Right renal pelvis (tissue), 4 donors: Measurements from ENCODE around the gene DOLPP1. TPM values are rescaled to one million over a fixed set of nuclear protein-coding genes. Genes with fewer than 3 reads are reported as not detected.
"Not testable (repeated sequence)": the region's sequence is repeated elsewhere in the genome, so short reads cannot be mapped to it uniquely, and the experiment has no call there.

ENCODE experiments used
- DNase-seq, 4 donors: peaks; one replicate each; pipeline ENCODE4 v3.0.0-alpha.2; 2013; ENCODE audit warnings: low read depth in 4 of 4, low spot score in 3 of 4, missing footprints in 1 of 4
- polyA plus RNA-seq, 4 donors: library from polyadenylated mRNA; unstranded; fragments of 120-200 nt; gene quantifications; one replicate each; pipeline ENCODE4 v1.2.1, GENCODE V29; 2013; ENCODE audit not compliant: insufficient read length in 4 of 4

DOLPP1 gene
- polyA plus RNA-seq, 4 donors, result 19.8 to 24.1 (median 21.6) TPM

DNA sequence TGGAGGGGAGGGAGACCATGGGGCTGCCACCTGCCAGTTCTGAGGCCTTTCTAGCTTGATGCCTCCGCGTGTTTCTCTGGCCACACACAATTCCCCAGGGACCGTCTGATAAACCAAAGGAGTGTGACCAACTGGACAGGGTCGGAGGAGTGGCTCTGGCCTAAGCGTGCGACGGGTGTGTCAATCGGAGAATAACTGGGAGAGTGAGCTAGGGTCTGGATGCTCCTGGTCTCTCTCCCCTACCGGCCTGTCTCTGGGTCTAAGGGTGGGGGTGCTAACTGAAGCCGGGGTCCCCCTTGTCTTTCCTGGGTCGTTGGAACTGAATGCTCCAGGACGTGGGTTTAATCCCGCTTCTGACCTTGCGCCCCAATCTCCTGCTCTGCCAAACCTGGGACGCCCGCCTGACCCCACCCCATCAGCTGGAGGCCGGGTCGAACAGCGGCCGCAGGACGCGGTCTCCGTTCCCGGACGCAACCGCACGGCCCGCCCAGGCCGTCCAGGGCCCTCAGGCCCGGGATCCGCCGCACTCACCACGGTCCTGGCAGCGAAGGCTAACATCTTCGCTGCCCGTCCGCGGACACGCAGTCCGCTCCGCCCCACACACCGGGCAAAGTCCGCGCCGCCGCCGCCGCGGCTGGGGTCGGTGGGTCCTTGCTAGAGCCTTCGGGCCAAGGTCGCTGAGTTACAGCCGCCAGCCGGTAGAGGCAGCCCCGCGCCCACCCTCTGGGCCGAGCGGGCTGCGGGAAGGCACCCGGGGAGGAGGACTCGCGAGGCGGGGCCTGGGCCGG is 29.2 kb downstream of the DOLPP1 start:
- DNase-seq, result peak in 2 of 4 donors; percentile 15 to 41

DNA sequence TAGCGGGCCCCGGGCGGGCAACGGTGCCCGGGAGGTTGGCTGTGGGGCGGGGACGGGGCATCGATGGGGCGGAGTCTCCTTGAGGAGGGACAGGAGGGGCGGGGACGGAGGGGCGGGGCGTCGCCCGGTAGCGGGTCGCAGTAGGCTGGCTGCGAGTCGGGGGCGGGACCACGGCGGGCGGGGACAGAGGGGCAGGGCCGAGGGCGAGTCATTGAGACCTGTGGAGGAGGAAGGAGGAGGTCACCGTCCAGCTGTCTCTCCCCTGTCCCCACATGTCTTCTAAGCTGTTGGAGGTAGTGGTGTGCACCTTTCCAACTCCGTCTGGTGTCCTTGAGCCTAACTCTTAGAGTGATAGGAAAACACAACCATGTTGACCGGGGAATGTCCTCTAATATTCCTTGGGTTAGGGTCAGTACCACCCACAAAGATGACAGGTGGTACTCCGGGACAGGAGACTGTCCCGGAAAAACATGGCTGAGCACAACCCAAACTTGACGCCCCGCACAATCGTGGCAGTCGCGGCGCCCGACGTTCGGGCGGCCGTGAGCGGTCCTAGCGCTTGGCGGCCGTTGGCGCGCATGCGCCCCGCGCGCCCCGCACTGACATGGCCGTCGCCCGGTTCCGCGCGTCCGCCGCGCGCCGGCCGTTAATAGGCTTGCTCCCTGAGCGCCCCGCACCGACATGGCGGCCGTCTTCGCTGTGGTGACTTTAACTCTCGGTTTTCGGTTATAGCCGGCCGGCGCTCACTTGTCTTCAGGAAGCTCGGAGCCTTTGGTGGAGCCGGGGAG is 30.0 kb downstream of the DOLPP1 start, which contains the start of the genes CRAT and PTPA:
CRAT (minus strand) TSS at position 54 of the 788 bp plus-strand sequence. CDS start 284 bp downstream, outside the sequence.
PTPA (plus strand) TSS at position 676 of the 788 bp plus-strand sequence. CDS start 186 bp downstream, outside the sequence.
- DNase-seq, result peak; percentile 84 to 88 (median 86)

GRCh38 chr9:129111528-129112151 is 30.7 kb downstream of the DOLPP1 start:
- peak in 1 of 4 donors; percentile 27 for DNase-seq

GRCh38 chr9:129112526-129112925 is 31.6 kb downstream of the DOLPP1 start:
- DNase-seq, result not testable (repeated sequence)

DNA sequence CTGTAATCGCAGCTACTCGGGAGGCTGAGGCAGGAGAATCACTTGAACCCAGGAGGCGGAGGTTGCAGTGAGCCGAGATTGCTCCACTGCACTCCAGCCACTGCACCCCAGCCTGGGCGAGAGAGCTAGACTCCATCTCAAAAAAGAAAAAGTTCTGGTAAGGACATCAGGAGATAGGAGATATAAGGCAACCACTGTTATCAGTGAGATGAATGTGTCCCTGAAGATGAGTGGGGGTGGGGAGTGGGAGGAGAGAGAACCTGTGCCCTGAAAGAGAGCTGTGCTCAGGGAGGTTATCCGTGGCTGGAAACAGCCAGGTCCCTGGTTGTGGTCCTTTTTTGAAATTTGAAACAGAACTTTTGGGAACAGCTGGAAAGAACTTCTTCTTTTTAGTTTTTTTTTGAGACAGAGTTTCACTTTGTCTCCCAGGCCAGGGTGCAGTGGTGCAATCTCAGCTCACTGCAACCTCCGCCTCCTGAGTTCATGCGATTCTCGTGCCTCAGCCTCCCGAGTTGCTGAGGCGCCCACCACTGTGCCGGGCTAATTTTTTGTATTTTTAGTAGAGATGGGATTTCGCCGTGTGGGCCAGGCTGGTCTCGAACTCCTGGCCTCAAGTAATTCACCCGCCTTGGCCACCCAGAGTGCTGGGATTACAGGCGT is 32.9 kb downstream of the DOLPP1 start:
- no peak for DNase-seq

GRCh38 chr9:129118799-129119198 is 37.9 kb downstream of the DOLPP1 start:
- no peak for DNase-seq

DNA sequence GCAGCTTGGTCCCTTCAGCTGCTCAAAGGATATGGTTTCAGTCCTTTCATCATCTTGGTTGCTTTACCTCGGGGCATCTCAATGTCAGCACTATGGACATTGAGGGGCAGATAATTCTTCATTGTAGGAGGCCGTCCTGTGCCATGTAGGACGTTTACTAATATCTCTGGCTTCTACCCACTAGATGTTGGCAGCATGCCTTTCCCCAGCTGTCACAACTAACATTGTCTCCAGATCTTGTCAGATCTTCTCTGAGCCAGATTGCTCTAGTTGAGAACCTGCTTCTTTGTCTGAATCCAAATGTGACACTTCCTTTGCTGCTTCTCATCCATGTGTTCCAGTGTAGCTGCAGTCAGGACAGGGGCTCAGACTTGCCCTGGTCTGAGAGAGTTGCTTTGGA is 40.6 kb downstream of the DOLPP1 start:
- DNase-seq, result no peak

DNA sequence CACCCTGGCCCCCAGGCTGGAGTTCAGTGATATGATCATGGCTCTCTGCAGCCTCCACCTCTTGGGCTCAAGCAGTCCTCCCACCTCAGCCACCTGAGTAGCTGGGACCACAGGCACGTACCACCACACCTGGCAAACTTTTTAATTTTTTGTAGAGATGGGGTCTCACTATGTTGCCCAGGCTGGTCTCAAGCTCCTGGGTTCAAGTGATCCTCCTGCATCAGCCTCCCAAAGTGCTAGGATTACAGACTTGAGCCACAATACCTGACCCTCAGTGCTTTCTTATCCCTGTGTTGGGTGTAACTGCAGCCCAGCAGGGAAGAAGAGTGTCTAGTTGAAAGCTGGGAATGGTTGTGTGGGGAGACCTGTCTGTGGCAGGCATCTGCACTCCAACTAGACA is 41.2 kb downstream of the DOLPP1 start:
- DNase-seq, result no peak

DNA sequence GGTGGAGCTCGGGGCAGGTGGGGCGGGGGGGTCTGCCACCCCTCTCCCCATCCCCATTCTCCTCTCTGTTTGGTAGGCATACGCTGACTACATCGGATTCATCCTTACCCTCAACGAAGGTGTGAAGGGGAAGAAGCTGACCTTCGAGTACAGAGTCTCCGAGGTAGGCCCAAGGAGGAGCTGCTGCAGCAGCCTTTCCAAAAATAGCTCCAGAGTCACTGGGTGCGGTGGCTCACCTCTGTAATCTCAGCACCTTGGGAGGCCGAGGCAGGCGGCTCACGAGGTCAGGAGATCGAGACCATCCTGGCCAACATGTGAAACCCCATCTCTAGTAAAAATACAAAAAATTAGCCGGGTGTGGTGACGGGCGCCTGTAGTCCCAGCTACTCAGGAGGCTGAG is 42.1 kb downstream of the DOLPP1 start:
- not testable (repeated sequence) for DNase-seq

DNA sequence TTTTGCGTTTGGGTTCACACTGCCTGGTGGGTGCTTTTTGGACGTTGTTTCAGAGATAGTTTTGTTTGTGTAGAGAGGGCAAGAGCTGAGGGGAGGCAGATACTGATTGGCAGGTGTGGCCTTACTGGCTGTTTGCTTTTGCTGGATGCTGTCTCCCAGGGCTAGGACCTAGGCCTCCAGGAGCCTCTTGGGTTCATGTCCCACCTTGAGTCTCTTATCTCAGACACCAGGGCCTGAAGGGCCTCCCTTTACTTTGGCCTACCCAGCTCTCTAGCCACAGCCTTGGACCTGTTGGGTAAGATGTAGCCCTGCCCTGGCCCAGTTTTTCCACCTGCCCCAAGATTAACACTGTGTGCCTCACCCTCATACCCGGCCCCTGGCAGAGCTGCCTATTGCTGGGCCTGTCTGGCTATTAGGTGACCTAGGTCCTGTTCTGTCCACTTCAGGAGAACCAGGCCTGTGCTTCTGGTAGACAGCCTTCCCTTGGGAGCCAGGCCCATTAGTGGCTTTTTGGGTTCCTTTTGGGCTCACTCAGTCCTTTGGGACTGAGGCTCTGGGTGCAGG is 43.7 kb downstream of the DOLPP1 start:
- DNase-seq, result no peak

GRCh38 chr9:129125478-129125877 is 44.6 kb downstream of the DOLPP1 start:
- DNase-seq, result no peak

- no peak for DNase-seq
These were observed 46.1 kb downstream of the DOLPP1 start for GRCh38 chr9:129126749-129127618.

- DNase-seq, result no peak
These were observed 47.8 kb downstream of the DOLPP1 start for GRCh38 chr9:129128689-129129088.

DNA sequence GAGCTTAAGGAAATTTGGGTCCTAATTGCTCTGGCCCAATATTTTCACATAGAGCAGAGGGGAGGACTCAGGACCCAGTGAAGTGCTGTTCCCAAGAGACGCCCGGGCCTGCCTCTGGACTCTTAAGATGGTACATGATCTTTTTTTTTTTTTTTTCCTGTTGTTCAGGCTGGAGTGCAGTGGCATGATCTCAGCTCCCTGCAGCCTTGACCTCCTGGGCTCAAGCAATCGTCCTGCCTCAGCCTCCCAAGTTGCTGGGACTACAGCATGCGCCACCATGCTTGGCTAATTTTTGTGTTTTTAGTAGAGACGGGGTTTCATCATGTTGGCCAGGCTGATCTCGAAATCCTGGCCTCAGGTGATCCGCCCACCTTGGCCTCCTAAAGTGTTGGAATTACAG is 49.4 kb downstream of the DOLPP1 start:
- DNase-seq, result not testable (repeated sequence)

DNA sequence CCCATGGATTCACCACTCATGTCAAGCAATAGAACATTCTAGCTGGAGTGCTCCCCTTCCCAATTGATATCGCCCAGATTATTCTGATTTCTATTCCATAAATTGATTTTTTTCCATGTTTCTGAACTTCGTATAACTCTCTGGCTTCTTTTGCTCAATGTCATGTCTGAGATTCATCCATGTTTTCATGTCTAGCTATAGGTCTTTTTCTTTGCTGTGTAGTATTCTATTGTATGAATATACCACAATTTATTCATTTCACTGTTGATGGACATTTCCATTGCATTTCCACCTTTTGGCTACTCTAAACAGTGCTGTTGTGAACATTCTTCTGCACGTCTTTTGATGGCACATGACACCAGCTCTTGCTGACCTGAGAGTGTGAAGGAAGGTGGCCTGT is 49.9 kb downstream of the DOLPP1 start:
- DNase-seq, result no peak

- DNase-seq, result no peak
These were observed 50.6 kb downstream of the DOLPP1 start for GRCh38 chr9:129131300-129132145.

GRCh38 chr9:129133082-129133481 is 52.2 kb downstream of the DOLPP1 start:
- no peak for DNase-seq

GRCh38 chr9:129135476-129135875 is 54.6 kb downstream of the DOLPP1 start:
- no peak for DNase-seq
